A673 (cell line): Measurements from ENCODE around the gene STXBP4. TPM values are rescaled to one million over a fixed set of nuclear protein-coding genes. Genes with fewer than 3 reads are reported as not detected.
A peak's percentile ranks its signal among the peaks of the same experiment; 100 is the strongest.

Source experiments
- BruUV-seq: library from RNA; stranded (reverse); fragments of 400-500 nt; replicated peaks from 2 replicates; lab custom pipeline; 2021; lab: Mats Ljungman, UMichigan
- CTCF ChIA-PET: fragments of 300-600 bp; sonication (Branson Sonifier 250); formaldehyde crosslinking; loops from one replicate; lab custom pipeline; 2022; ENCODE audit warnings: antibody characterized with exemption; lab: Charles Lee
- POLR2A ChIA-PET: fragments of 300-600 bp; sonication (Branson Sonifier 250); formaldehyde crosslinking; loops from one replicate; lab custom pipeline; 2022; ENCODE audit warnings: antibody characterized with exemption; ENCODE audit not compliant: low non-redundant PET; lab: Charles Lee
- DNase-seq: peaks from one replicate; pipeline ENCODE4 v3.0.0-alpha.2; 2015; ENCODE audit warnings: low spot score
- H3K27ac ChIP-seq: fragments of 200-600 bp; sonication (generic); 2 replicates; pipeline ENCODE4 v1.5.1; 2016; ENCODE audit warnings: mixed run types, low read depth, mild to moderate bottlenecking, mixed read lengths, antibody characterized with exemption, low read length; ENCODE audit not compliant: poor library complexity, severe bottlenecking
- H3K27me3 ChIP-seq: fragments of 200-600 bp; sonication (generic); replicated peaks from 2 replicates; pipeline ENCODE4 v1.6.1; 2017; ENCODE audit warnings: mixed run types, low read depth, mild to moderate bottlenecking, mixed read lengths, antibody characterized with exemption, low read length; ENCODE audit not compliant: insufficient read depth, poor library complexity
- H3K36me3 ChIP-seq: fragments of 200-600 bp; sonication (generic); 2 replicates; pipeline ENCODE4 v1.6.1; 2016; ENCODE audit warnings: mixed run types, mild to moderate bottlenecking, mixed read lengths, antibody characterized with exemption, low read length; ENCODE audit not compliant: insufficient read depth, poor library complexity, severe bottlenecking
- H3K4me1 ChIP-seq: fragments of 200-600 bp; sonication (generic); 2 replicates; pipeline ENCODE4 v1.6.1; 2017; ENCODE audit warnings: mixed run types, mild to moderate bottlenecking, mixed read lengths, antibody characterized with exemption, low read length; ENCODE audit not compliant: insufficient read depth, poor library complexity, severe bottlenecking
- H3K4me3 ChIP-seq: fragments of 200-600 bp; sonication (generic); 2 replicates; pipeline ENCODE4 v1.5.1; 2016; ENCODE audit warnings: low read depth, mixed run types, mild to moderate bottlenecking, mixed read lengths, low read length; ENCODE audit not compliant: poor library complexity, severe bottlenecking
- H3K9me3 ChIP-seq: fragments of 200-600 bp; sonication (generic); 2 replicates; pipeline ENCODE4 v1.6.1; 2016; ENCODE audit warnings: mixed run types, low read depth, mild to moderate bottlenecking, mixed read lengths, antibody characterized with exemption, low read length; ENCODE audit not compliant: poor library complexity, severe bottlenecking
- CTCF ChIP-seq: fragments of 300-800, 200-600 bp; sonication (generic); conservative IDR thresholded peaks from 2 replicates; pipeline ENCODE4 v1.5.1; 2017; ENCODE audit warnings: low read depth, mild to moderate bottlenecking, antibody characterized with exemption, low read length, moderate library complexity, mixed read lengths
- EZH2 ChIP-seq: fragments of 200-600 bp; sonication (generic); IDR thresholded peaks from 2 replicates; pipeline ENCODE4 v1.6.1; 2017; ENCODE audit warnings: borderline replicate concordance, low read depth, mild to moderate bottlenecking, mixed read lengths, antibody characterized with exemption, low read length; ENCODE audit not compliant: poor library complexity, severe bottlenecking
- intact Hi-C: fragments of 100-400 bp; cut with micrococcal nuclease; formaldehyde crosslinking; loops from one replicate; pipeline ENCODE4 v1.10.0; 2022; ENCODE audit not compliant: unreplicated experiment
- total RNA-seq: library from RNA; stranded (reverse); gene quantifications from 2 replicates; pipeline ENCODE4 v1.2.3, GENCODE V29; 2021

The STXBP4 gene
- total RNA-seq, 1 experiment from 2014 or later, result 24.2 TPM

- intact Hi-C loops, result no loop called here
- Histone ChIP-seq H3K27ac (no peak overlapping the region), H3K27me3 (no peaks in the 10 kb centered on the region), H3K4me1 (peaks cover 5% of the 10 kb centered on the region), H3K36me3 (no peaks in the 10 kb centered on the region), H3K4me3 (no peak overlapping the region), H3K9me3 (no peaks in the 10 kb centered on the region)
- no peak for TF ChIP-seq EZH2
- TF ChIP-seq CTCF, result no peak
- ChIA-PET CTCF (no interaction called here), POLR2A (no interaction called here)
- no TSS peak for BruUV-seq
- DNase-seq, result no peak
These were observed 113.0 kb downstream of the STXBP4 start for GRCh38 chr17:55081559-55081958.

GRCh38 chr17:55086635-55087058 lies 118.1 kb downstream of the STXBP4 start:
- intact Hi-C loops, result no loop called here
- CTCF ChIA-PET, result no interaction called here

GRCh38 chr17:55089256-55089655 lies 120.7 kb downstream of the STXBP4 start:
- Histone ChIP-seq H3K36me3 (no peaks in the 10 kb centered on the region), H3K4me1 (peaks cover 38% of the 10 kb centered on the region), H3K9me3 (no peaks in the 10 kb centered on the region), H3K27ac (no peak overlapping the region), H3K4me3 (no peak overlapping the region), H3K27me3 (no peaks in the 10 kb centered on the region)
- no peak for DNase-seq
- CTCF ChIA-PET, result no interaction called here
- no TSS peak for BruUV-seq
- no peak for TF ChIP-seq EZH2
- TF ChIP-seq CTCF, result no peak
- intact Hi-C loops, result no loop called here
- POLR2A ChIA-PET, result no interaction called here

More at GRCh38 chr17:55086635-55087058, 118.1 kb downstream of the STXBP4 start:
- Histone ChIP-seq H3K27ac (peak overlapping the region; percentile 10), H3K4me1 (peaks cover 26% of the 10 kb centered on the region), H3K9me3 (no peaks in the 10 kb centered on the region), H3K4me3 (no peak overlapping the region), H3K27me3 (no peaks in the 10 kb centered on the region), H3K36me3 (no peaks in the 10 kb centered on the region)
- TF ChIP-seq EZH2 (no peak), CTCF (no peak)
- peak; percentile 68 for DNase-seq
- BruUV-seq, result no TSS peak
- POLR2A ChIA-PET, result no interaction called here
